CD4-positive, alpha-beta T cell treated with Interleukin-4 for 1 hour (primary cell): ENCODE results near the gene PTMA.
"Not testable (repeated sequence)": the region's sequence is repeated elsewhere in the genome, so short reads cannot be mapped to it uniquely, and the experiment has no call there.

Source experiments
- DNase-seq, 2 donors: peaks; one replicate each; pipeline ENCODE4 v3.0.0-alpha.2; 2020 to 2022

PTMA gene

GRCh38 chr2:231707927-231708772, at the start of gene PTMA:
TSS of gene PTMA (plus strand) at chr2:231708525. CDS start at chr2:231708707, 182 bp downstream.
- peak; percentile 100 for DNase-seq

DNA sequence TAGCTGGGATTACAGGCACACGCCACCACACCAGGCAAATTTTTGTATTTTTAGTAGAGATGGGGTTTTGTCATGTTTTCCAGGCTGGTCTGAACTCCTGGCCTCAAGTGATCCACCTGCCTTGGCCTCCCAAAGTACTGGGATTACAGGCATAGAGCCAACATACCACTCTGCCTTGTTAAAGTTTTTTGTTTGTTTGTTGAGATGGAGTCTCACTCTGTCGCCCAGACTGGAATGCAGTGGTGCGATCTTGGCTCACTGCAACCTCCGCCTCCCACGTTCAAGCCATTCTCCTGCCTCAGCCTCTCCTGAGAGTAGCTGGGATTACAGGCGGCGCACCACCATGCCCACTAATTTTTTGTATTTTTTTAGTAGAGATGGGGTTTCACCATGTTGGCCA, 48.3 kb upstream of the PTMA start:
- DNase-seq: not testable (repeated sequence)

GRCh38 chr2:231660860-231661259, 47.5 kb upstream of the PTMA start:
- no peak for DNase-seq

- DNase-seq: no peak
These were observed 46.8 kb upstream of the PTMA start for GRCh38 chr2:231661422-231662027.

DNA sequence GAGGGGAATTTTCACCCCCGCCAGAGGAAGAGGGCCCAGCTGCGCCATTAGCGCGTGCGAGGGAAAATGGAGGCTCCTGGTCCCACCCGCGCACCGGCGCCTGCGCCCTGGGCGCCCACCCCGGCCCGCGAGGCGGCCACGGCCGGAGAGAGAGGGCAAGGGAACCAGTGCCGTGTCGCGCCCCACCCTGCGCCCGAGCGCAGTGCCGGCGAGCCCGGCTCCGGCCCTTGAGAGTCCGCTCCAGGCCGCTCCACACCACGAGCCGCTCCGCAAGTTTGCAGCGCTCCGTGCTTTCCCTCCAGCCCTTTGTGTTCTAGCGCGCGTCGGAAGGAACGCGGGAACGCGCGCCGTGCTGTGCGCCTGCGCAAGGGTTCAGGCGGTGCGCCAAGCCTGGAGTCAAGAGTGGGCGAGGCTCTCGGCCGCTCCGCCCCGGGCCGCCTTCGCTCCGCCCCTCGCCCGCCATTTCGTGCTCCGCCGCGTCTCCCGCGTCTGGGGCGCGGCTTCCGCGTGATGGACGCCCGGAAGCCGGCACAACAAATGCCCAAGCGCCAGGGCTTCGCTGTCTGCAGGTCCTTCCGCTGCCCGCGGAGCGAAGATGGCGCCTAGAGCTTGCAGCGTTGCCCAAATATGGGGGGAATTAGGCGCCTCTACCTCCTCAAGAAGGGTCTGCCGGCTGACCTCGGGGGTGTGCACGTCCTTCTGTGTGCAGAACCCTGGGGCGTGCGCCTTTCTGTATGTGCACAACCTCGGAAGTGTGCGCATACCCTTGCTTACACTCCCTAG, 46.1 kb upstream of the PTMA start:
- DNase-seq: peak; percentile 97 to 98

DNA sequence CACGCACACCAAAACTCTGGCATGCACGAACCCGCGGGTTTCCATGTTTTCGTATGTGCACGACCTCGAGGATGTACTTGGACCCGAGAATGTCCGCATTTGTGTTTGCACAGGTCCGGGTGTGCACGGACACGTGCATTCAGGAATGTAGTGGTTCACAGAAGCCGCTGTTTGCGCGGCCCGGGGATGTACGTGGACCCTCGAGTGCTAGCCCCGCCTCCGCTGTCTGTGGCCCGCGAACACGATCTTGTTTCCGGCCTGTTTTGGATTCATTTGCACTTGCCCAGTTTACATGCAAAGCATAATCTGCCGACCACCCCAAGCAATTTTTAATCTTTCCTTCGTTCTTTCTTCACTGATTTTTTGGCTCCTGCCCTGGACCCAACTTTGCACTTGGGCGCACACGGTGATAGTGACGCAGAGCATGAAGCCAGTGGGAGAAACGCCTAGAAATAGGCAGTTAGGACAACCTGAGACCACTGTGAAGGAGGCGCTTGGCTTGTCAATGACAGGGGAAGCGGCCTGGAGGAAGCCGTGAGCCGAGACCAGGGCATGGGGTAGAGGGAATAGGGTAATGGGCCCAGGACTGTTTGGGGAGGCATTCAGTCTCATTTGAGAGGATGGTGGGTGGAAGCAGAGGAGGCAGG, 45.4 kb upstream of the PTMA start:
- DNase-seq: no peak

DNA sequence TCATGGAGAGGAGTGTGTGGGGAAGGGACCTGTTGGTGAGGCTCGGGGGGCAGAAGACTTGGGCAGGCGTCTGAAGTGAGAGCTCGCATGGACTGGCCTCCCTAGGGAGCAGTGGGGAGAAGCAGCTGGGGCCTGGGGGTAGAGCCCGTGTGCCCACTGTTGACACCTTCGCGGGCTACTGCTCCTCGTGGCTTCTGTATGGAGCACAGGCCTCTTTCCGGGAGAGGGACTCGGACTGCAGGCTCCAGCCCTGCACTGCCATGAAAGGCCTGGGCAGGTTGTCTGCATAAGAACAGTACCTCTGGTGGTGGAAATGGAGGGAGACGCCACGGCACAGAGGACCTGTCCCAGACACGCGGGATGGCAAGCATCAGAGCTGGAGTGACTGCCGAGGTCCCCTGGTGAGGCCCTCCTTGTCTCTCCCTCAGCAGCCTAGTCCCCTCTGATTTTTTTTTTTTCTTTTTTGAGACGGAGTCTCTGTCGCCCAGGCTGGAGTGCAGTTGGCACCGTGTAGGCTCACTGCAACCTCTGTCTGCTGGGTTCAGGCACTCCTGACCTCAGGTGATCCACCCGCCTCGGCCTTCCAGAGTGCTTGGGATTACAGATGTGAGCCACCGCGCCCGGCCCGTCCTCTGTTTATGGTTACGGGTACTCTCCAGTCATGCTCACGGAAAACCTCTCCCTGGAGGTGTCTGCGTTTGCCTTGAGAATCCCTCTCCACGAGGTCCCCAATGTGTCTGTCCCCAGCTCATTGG, 44.7 kb upstream of the PTMA start:
- DNase-seq: no peak

GRCh38 chr2:231664727-231665126, 43.6 kb upstream of the PTMA start:
- DNase-seq: no peak

- no peak for DNase-seq
These were observed 42.8 kb upstream of the PTMA start for GRCh38 chr2:231665245-231666170.

DNA sequence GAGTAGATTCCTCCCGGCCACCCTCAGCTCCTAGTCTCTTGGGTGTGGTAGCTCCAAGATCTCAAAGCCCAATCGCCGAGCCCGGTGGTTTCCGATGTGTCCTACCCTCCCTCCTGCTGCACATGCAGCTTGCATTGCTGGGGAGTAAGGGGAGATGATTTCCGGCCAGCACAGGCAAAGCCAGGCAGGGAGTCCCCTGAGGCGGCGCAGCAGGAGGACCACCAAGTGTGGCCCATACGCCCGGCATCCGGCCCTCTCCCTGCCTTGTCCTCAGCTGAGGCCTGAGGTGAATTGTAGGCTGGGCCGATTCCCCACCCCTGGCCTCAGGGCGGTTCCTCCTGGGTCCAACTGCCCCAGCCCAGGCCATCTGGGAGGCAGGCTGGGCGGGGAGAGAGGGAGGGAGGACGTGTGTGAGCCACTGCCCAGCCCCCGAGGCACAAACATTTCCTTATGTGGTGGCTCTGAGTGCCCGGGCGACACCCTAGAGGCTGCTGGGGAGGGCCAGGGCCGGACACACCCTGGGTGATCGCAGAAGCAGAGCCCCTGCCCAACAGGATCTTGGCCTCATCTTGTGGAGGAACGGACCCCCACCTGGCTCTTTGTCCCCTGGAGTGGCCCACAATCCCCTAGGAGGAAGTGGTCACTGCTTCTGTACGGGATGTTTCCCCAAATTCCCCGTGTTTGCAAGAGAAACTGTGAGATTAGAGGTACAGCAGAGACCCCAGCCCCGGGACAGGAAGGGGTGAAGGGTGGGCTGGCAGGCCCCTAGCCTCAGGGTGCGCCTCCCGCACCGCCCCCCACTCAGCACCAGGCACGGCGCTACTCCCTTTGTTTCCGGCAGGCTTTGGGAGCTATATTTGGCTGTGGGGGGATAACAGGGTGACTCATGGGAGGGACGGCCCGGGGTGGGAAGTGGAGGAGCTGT, 41.9 kb upstream of the PTMA start:
- DNase-seq: peak; percentile 19 to 74

GRCh38 chr2:231667096-231667427, 41.3 kb upstream of the PTMA start:
- no peak for DNase-seq

- DNase-seq: no peak
These were observed 40.8 kb upstream of the PTMA start for GRCh38 chr2:231667496-231667895.

DNA sequence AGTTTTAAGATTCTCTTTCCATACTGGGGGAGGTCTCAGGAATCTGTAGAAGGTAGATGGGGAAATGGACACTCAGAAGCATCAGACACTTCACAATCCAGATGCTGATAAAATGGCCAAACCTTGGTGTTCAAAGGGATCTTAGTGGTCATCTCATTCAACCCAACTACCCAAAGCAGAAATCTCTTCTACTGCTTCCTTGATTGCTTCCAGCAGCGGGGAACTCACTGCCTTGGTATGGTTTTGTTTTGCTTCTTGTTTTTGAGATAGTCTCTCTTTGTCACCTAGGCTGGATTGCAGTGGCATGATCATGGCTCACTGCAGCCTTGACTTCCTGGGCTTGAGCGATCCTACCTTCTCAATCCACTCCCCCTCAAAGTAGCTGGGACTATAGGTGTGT, 39.3 kb upstream of the PTMA start:
- no peak for DNase-seq

DNA sequence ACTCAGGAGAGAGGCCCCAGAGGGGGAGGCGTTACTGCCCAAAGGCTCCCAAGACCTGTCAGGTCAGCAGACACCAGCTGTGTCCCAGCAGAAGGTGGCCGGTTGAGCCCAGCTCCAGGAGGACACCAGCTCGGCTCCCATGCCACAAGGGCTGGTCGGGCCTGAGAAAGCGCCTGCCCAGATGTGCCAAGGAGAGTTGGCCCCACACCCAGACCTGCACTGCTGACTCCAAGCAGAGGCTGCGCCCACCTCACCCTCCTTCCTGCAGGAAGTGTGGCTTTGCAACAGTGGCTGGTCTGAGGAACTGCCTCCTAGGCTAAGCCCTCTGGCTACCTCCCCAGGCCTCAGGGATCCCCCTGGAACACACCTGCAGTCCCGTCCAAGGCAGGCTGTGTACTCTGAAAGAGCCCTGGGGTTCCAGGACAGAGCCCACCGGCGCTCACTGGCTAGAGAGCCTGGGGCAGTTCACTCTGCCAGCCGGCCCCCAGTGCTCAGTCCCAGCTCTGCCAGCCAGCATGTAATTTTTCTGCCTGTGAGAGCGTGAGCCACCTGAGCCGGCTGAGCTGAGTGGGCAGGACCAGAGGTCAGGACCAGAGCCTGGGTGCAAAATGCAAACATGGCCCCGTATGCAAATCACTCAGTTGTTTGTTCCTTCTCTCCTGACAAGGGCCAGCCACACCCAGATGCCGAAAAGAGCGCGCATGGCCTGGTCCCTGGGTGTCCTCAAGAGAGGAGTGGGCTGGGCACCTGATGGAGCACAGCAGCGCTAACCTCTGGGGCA, 36.9 kb upstream of the PTMA start:
- DNase-seq: peak in 1 of 2 donors; percentile 75

DNA sequence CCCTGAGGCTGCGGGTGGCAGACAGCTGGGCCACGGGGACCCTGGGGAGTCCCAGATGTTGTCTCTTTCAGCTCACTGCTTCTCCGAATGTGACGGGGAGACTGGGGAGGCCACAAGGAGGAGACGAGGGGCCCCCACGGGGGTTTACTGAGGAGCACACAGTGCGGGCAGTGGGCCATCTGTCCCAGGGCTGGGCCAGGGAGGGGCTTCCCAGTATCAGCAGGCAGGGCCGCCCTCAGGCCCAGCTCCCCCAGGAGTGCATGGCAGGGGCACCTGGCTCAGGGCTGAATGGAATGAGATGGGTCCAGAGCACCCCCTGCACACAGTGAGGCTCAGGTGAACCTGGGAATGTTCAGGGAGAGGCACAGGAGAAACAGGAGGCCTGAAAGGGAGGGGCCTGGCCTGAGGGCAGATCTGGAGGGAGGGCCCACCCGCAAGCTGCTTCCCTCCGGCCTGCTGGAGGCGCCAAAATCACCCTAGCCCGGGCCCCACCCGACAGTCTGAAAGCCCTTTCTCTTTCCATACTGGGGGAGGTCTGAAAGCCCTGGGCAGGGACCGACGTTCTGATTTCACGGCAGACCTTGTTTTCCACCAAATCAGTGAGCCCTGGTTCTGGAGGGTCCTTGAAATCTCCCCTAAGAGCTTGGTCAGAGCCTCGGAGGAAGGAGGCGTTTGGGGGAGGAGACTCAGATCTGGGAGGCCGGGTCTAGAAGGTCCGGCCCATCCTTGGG, 35.5 kb upstream of the PTMA start:
- DNase-seq: peak in 1 of 2 donors; percentile 91

DNA sequence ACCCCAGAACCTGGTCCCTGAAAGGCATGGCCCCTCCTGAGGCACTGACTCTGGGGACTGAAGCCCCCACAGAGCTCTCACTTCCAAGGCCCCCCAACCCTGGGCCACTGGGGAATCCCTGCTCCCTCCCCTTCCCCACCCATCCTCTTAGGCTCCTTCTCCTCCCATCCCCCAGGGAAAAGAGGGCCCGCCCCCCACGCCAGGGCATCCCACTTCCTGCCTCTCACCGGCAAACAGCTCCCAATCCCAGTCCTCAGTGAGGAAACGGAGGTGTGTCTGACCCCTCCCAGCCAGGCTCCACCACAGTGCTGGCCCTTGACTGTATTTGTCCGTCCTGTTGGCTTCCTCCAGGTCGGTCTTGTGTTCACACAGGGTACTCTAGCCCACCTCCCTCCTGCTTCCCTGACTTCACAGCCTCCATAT, 35.0 kb upstream of the PTMA start:
- no peak for DNase-seq

DNA sequence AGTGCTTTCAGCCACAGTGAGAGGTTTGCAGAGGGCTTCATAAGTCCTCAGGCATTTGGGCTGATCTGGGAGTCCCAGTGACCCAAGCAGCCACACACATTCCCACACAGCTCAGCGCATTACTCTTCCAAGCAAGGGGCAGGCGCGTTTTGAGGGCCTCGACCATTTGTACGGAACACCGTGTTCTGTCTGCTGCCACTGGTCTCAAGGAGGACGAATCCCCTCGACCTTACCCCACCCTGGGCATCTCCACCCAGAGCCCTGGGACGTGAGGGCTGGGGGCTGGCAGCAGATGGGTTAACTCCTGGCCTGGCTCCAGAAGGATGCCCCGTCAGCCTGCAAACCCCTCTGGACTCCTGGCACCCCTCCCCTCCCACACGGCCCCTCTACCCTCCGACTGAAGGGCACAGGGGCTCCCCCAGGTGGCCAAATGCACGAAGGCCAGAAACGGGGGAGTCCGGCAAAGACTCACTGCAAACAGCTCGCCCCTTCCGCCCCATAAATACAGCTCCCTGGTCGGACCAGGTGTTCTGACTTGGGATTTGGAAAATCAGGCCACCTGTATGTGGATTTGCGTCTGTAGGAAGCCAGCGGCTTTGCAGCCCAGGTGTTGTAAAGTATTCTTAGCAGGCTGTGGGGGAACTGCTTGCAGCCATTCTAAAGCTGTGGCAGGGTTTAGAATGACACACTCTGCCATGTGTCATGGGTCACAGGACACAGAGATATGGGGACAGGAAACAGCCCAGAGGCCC, 33.6 kb upstream of the PTMA start:
- DNase-seq: peak; percentile 56 to 76

DNA sequence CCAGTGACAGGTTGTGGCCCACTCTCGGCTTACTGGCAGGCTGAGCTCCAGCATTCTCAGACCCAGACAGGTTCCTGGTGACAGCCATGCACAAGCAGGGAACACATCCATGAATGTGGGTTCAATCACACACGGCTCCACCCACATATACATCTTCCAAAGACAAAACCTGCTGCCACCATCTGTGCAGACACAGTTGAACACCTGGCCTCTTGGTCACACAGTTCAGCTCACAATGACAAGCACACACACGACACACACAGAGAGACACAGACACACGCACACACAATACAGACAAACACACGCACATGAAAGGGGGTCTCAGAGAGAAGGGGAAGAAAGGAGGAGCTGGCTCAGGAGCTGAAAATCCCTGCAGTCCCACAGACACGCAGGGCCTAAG, 32.1 kb upstream of the PTMA start:
- no peak for DNase-seq
